HG03342 (cell line): ENCODE measurements around the gene C11orf97.
A peak's percentile ranks its signal among the peaks of the same experiment; 100 is the strongest.

Source experiments
- ATAC-seq: cut with Tn5 transposase; IDR thresholded peaks from one replicate; pipeline ENCODE4 v1.9.1; 2021; ENCODE audit warnings: mild to moderate bottlenecking, moderate library complexity; ENCODE audit not compliant: unreplicated experiment

The C11orf97 gene

GRCh38 chr11:94524341-94524740 is 12.1 kb downstream of the C11orf97 start:
- ATAC-seq = no peak

GRCh38 chr11:94525546-94526324 is 13.5 kb downstream of the C11orf97 start:
- ATAC-seq = no peak

GRCh38 chr11:94526645-94527438 is 14.6 kb downstream of the C11orf97 start:
- ATAC-seq = no peak

- no peak for ATAC-seq
These were observed 16.3 kb downstream of the C11orf97 start for GRCh38 chr11:94528551-94528950.

GRCh38 chr11:94532211-94532610 is 19.9 kb downstream of the C11orf97 start:
- ATAC-seq = no peak

- ATAC-seq = no peak
These were observed 20.9 kb downstream of the C11orf97 start for GRCh38 chr11:94533206-94533605.

GRCh38 chr11:94533696-94534630 is 21.7 kb downstream of the C11orf97 start:
- ATAC-seq = no peak

- ATAC-seq = no peak
These were observed 24.1 kb downstream of the C11orf97 start for GRCh38 chr11:94536386-94536785.

- ATAC-seq = no peak
These were observed 24.9 kb downstream of the C11orf97 start for GRCh38 chr11:94537031-94537600.

- no peak for ATAC-seq
These were observed 27.2 kb downstream of the C11orf97 start for GRCh38 chr11:94539420-94539819.

- ATAC-seq = peak; percentile 78
These were observed 31.7 kb downstream of the C11orf97 start, which contains the start of gene FUT4 for GRCh38 chr11:94543695-94544645. FUT4 (plus strand) TSS chr11:94543921; CDS start chr11:94544134, 213 bp downstream.

GRCh38 chr11:94544646-94545263 is 32.5 kb downstream of the C11orf97 start:
- ATAC-seq = no peak

GRCh38 chr11:94545264-94546161 is 33.3 kb downstream of the C11orf97 start:
- no peak for ATAC-seq

GRCh38 chr11:94546162-94546470 is 33.9 kb downstream of the C11orf97 start:
- no peak for ATAC-seq

GRCh38 chr11:94546886-94547285 is 34.6 kb downstream of the C11orf97 start:
- ATAC-seq = no peak

- no peak for ATAC-seq
These were observed 36.9 kb downstream of the C11orf97 start for GRCh38 chr11:94549146-94549545.

GRCh38 chr11:94550513-94550912 is 38.3 kb downstream of the C11orf97 start:
- ATAC-seq = no peak

- ATAC-seq = no peak
These were observed 41.7 kb downstream of the C11orf97 start for GRCh38 chr11:94553938-94554337.
